HG03558 (cell line): ENCODE measurements around the gene CTPS2.
"Not testable (repeated sequence)": the region's sequence is repeated elsewhere in the genome, so short reads cannot be mapped to it uniquely, and the experiment has no call there.

Experiments
- ATAC-seq: cut with Tn5 transposase; IDR thresholded peaks from one replicate; pipeline ENCODE4 v1.9.1; 2021; ENCODE audit warnings: moderate number of reproducible peaks; ENCODE audit not compliant: unreplicated experiment; ENCODE audit errors: extremely low read depth

Gene CTPS2

GRCh38 chrX:16716451-16716850, 4.0 kb upstream of the CTPS2 start:
- not testable (repeated sequence) for ATAC-seq

GRCh38 chrX:16715638-16716037, 3.2 kb upstream of the CTPS2 start:
- ATAC-seq: not testable (repeated sequence)

- ATAC-seq: no peak
Measured at GRCh38 chrX:16714504-16714903, 2.0 kb upstream of the CTPS2 start.

GRCh38 chrX:16711893-16712547, 449 bp downstream of the CTPS2 start:
- peak; percentile 24 for ATAC-seq

- no peak for ATAC-seq
Measured at GRCh38 chrX:16711219-16711811, 1.2 kb downstream of the CTPS2 start.

GRCh38 chrX:16708016-16708415, 4.5 kb downstream of the CTPS2 start:
- ATAC-seq: no peak

GRCh38 chrX:16705370-16705769, 7.1 kb downstream of the CTPS2 start:
- ATAC-seq: no peak

- no peak for ATAC-seq
Measured at GRCh38 chrX:16702700-16703599, 9.5 kb downstream of the CTPS2 start.

- ATAC-seq: no peak
Measured at GRCh38 chrX:16700734-16701133, 11.7 kb downstream of the CTPS2 start.

- ATAC-seq: no peak
Measured at GRCh38 chrX:16699389-16699788, 13.1 kb downstream of the CTPS2 start.

GRCh38 chrX:16696956-16697355, 15.5 kb downstream of the CTPS2 start:
- ATAC-seq: no peak

GRCh38 chrX:16695079-16695676, 17.3 kb downstream of the CTPS2 start:
- ATAC-seq: no peak

- ATAC-seq: no peak
Measured at GRCh38 chrX:16687514-16687913, 25.0 kb downstream of the CTPS2 start.

GRCh38 chrX:16683007-16683664, 29.3 kb downstream of the CTPS2 start:
- no peak for ATAC-seq

- ATAC-seq: no peak
Measured at GRCh38 chrX:16678689-16679088, 33.8 kb downstream of the CTPS2 start.

GRCh38 chrX:16671005-16671404, 41.5 kb downstream of the CTPS2 start:
- ATAC-seq: no peak

GRCh38 chrX:16666541-16666940, 45.9 kb downstream of the CTPS2 start:
- no peak for ATAC-seq

GRCh38 chrX:16665089-16665488, 47.4 kb downstream of the CTPS2 start:
- no peak for ATAC-seq

- no peak for ATAC-seq
Measured at GRCh38 chrX:16664626-16665025, 47.8 kb downstream of the CTPS2 start.

- no peak for ATAC-seq
Measured at GRCh38 chrX:16664074-16664473, 48.4 kb downstream of the CTPS2 start.
